Esophagus squamous epithelium (tissue), 5 donors: ENCODE data around the gene GRK1. TPM values are rescaled to one million over a fixed set of nuclear protein-coding genes. Genes with fewer than 3 reads are reported as not detected.

Source experiments
- DNase-seq: peaks from one replicate; lab custom pipeline; 2025; lab: John Stamatoyannopoulos, UW
- H3K27ac ChIP-seq, 4 donors: fragments of 200-600 bp; sonication (generic); one replicate each; pipeline ENCODE4 v1.5.1; 2016 to 2019; ENCODE audit warnings: mild to moderate bottlenecking in 1 of 4
- H3K27me3 ChIP-seq, 4 donors: fragments of 200-600 bp; sonication (generic); 1 replicate in 3 of 4; 2 replicates in 1 of 4; pipeline versions ENCODE4 v1.5.1 to v1.6.0; 2017 to 2021; ENCODE audit warnings: antibody characterized with exemption in 1 of 4
- H3K36me3 ChIP-seq, 3 donors: fragments of 200-600 bp; sonication (generic); one replicate each; pipeline ENCODE4 v1.5.1; 2016 to 2019
- H3K4me1 ChIP-seq, 3 donors: fragments of 200-600 bp; sonication (generic); one replicate each; pipeline ENCODE4 v1.5.1; 2017 to 2019
- H3K4me3 ChIP-seq, 4 donors: fragments of 200-600 bp; sonication (generic); 1 replicate in 3 of 4; 2 replicates in 1 of 4; pipeline ENCODE4 v1.5.1; 2016 to 2019; ENCODE audit warnings: mild to moderate bottlenecking in 2 of 4, moderate library complexity in 1 of 4
- H3K9me3 ChIP-seq, 3 donors: fragments of 200-600 bp; sonication (generic); one replicate each; pipeline ENCODE4 v1.5.1; 2016 to 2019
- CTCF ChIP-seq, 6 experiments: fragments of 450-650 bp in 4 of 6; fragments of 200-600 bp in 2 of 6; sonication (generic) in 2 of 6; IDR thresholded peaks; one replicate each; pipeline ENCODE4 v1.5.1; 2016 to 2019; ENCODE audit warnings: antibody characterized with exemption in 6 of 6, mild to moderate bottlenecking in 4 of 6, moderate library complexity in 4 of 6
- POLR2A ChIP-seq, 4 donors: fragments of 450-650 bp; IDR thresholded peaks; one replicate each; pipeline ENCODE4 v1.6.1; 2017; ENCODE audit warnings: antibody characterized with exemption in 4 of 4, mild to moderate bottlenecking in 4 of 4, moderate library complexity in 3 of 4
- WGBS, 2 donors: methylation state at CpG; one replicate each; pipeline ENCODE4 v1.1.5; 2018; 5-methylcytosine and 5-hydroxymethylcytosine counted together
- intact Hi-C: fragments of 100-400 bp; cut with DNase I; formaldehyde crosslinking; loops from one replicate; pipeline ENCODE4 v1.15.0; 2022
- total RNA-seq, 4 donors: library from RNA; depleted of rRNA; stranded (reverse); fragments of >200 nt; gene quantifications; one replicate each; pipeline ENCODE4 v1.1.0, GENCODE V29; 2016
- donor health status: DM: yes; HTN: yes; CAD: no.

The GRK1 gene
- total RNA-seq, 4 donors from 2014 or later, result not detected

DNA sequence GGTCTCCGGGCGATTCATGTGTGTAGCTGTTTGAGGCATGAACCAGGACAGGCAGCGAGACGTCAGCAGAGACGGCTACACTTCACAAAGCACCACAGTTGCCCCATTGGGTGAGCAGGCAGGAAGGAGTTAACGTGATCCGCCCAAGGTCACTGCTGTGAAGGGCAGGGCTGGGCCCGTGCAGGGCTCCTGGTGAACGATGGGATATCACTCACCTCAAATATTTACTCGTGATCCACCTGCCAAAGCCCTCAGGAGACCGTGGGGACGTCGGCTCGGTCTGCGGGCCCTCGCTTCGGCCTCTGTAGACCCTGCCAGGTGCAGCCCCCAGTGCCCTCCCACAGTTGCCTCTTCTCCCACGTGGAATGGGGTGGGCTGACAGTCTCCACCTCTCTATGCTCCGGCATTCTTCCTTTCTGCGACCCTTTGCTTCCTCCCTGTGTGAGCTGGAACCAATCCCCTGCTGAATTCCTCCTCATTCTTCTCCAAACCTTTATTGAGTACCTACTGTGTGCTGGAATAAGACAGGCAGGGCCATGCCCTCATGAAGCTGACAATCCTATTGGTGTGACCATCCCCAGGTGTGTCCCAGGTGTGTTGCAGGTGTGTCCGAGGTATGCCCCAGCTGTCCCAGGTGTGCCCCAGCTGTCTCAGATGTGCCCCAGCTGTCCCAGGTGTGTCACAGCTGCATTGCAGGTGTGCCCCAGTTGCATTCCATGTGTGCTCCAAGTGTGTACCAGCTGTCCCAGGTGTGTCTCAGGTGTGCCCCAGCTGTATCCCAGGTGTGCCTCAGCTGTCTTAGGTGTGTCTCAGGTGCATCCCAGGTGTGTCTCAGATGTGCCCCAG, 2.0 kb upstream of the GRK1 start:
- peaks cover 0 to 8% (median 0%) of the 10 kb centered on the region in 3 donors for H3K9me3 ChIP-seq
- no peak overlapping the region for H3K4me3 ChIP-seq
- no peak for DNase-seq
- TF ChIP-seq CTCF (IDR thresholded peaks at IDR 0.05) (no peak), POLR2A (IDR thresholded peaks at IDR 0.05) (no peak)
- intact Hi-C loops, result no loop called here
- no peaks in the 10 kb centered on the region for H3K4me1 ChIP-seq
- no peaks in the 10 kb centered on the region for H3K36me3 ChIP-seq
- no peak overlapping the region for H3K27ac ChIP-seq
- WGBS, 2 donors, result 41 to 50% methylated on average over 7 to 15 of the region's 21 CpGs
- H3K27me3 ChIP-seq, result peaks cover 0 to 11% (median 0%) of the 10 kb centered on the region in 4 donors

GRCh38 chr13:113665597-113666328, 1.3 kb upstream of the GRK1 start:
- Histone ChIP-seq H3K27ac (no peak overlapping the region), H3K27me3 (peaks cover 0 to 11% (median 0%) of the 10 kb centered on the region in 4 donors), H3K36me3 (no peaks in the 10 kb centered on the region), H3K9me3 (peaks cover 0 to 8% (median 0%) of the 10 kb centered on the region in 3 donors), H3K4me1 (no peaks in the 10 kb centered on the region), H3K4me3 (no peak overlapping the region)
- intact Hi-C loops, result no loop called here
- TF ChIP-seq CTCF (IDR thresholded peaks at IDR 0.05), result no peak
- TF ChIP-seq POLR2A (IDR thresholded peaks at IDR 0.05), result no peak
- no peak for DNase-seq
- 60 to 70% methylated on average over 1 to 2 of the region's 3 CpGs for WGBS, 2 donors

- DNase-seq, result no peak
- intact Hi-C loops, result no loop called here
Measured at GRCh38 chr13:113666329-113666670, 719 bp upstream of the GRK1 start.

DNA sequence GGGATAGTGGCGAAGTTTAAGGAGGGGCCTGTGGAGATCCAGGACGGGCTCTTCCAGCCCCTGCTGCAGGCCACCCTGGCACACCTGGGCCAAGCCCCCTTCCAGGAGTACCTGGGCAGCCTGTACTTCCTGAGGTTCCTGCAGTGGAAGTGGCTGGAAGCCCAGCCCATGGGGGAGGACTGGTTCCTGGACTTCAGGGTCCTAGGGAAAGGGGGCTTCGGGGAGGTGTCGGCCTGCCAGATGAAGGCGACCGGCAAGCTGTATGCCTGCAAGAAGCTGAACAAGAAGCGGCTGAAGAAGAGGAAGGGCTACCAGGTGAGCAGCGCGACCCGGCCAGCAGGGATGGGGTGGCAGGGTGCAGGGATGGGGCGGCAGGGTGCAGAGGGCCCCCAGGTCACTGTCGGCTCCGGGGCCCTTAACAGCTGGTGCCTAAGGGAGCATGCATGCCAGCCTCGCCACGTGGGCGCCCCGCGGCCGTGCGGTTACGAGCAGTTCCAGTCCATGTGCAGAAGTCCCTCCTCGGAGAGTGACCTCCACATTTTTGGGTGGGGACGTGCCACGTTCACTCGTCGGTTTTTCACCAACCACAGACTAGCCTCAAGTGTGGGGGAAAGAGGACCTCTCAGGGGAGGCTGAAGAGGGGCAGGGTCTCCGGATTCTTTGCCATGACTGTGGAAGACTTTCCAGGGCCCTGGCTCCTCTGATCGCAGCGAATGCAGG, 912 bp downstream of the GRK1 start:
- TF ChIP-seq POLR2A (IDR thresholded peaks at IDR 0.05), result no peak
- no peak for TF ChIP-seq CTCF (IDR thresholded peaks at IDR 0.05)
- Histone ChIP-seq H3K4me3 (no peak overlapping the region), H3K36me3 (no peaks in the 10 kb centered on the region), H3K27me3 (peaks cover 0 to 11% (median 0%) of the 10 kb centered on the region in 4 donors), H3K27ac (no peak overlapping the region), H3K9me3 (no peaks in the 10 kb centered on the region), H3K4me1 (no peaks in the 10 kb centered on the region)
- intact Hi-C loops, result no loop called here
- DNase-seq, result no peak
- 87% methylated on average over 21 of the region's 29 CpGs; no CpG with 5 or more reads in 1 of the 2 donors for WGBS, 2 donors

More at GRCh38 chr13:113666329-113666670, 719 bp upstream of the GRK1 start:
- H3K27ac ChIP-seq, result no peak overlapping the region
- no peak overlapping the region for H3K4me3 ChIP-seq
- H3K9me3 ChIP-seq, result peaks cover 0 to 5% (median 0%) of the 10 kb centered on the region in 3 donors
- TF ChIP-seq POLR2A (IDR thresholded peaks at IDR 0.05) (no peak), CTCF (IDR thresholded peaks at IDR 0.05) (no peak)
- H3K36me3 ChIP-seq, result no peaks in the 10 kb centered on the region
- H3K27me3 ChIP-seq, result peaks cover 0 to 11% (median 0%) of the 10 kb centered on the region in 4 donors
- 93 to 100% methylated on average over 1 to 2 of the region's 2 CpGs for WGBS, 2 donors
- H3K4me1 ChIP-seq, result no peaks in the 10 kb centered on the region
